Right forelimb (tissue), 1 donor: ENCODE measurements around the gene PEPD.

Source experiments
- DNase-seq: peaks from one replicate; pipeline ENCODE4 v3.0.0-alpha.2; 2018

The PEPD gene

GRCh38 chr19:33349319-33350289 is 172.0 kb downstream of the PEPD start:
- no peak for DNase-seq

GRCh38 chr19:33348301-33349010 is 173.1 kb downstream of the PEPD start:
- DNase-seq = no peak

- DNase-seq = no peak
Measured at GRCh38 chr19:33347300-33347699, 174.3 kb downstream of the PEPD start.

- DNase-seq = no peak
Measured at GRCh38 chr19:33346665-33347064, 174.9 kb downstream of the PEPD start.

GRCh38 chr19:33345163-33345562 is 176.4 kb downstream of the PEPD start:
- DNase-seq = no peak

- DNase-seq = no peak
Measured at GRCh38 chr19:33344573-33344925, 177.0 kb downstream of the PEPD start.

GRCh38 chr19:33343859-33344572 is 177.6 kb downstream of the PEPD start:
- DNase-seq = peak; percentile 56

GRCh38 chr19:33343301-33343700 is 178.3 kb downstream of the PEPD start:
- DNase-seq = no peak

GRCh38 chr19:33340991-33341390 is 180.6 kb downstream of the PEPD start:
- no peak for DNase-seq

GRCh38 chr19:33339016-33339984 is 182.3 kb downstream of the PEPD start:
- DNase-seq = no peak
